Measurements from ENCODE around the gene PNLIPRP3. TPM values are rescaled to one million over a fixed set of nuclear protein-coding genes. Genes with fewer than 3 reads are reported as not detected.
"Not testable (repeated sequence)": the region's sequence is repeated elsewhere in the genome, so short reads cannot be mapped to it uniquely, and the experiment has no call there.

PNLIPRP3 gene
- polyA plus RNA-seq, 3 donors, result not detected

- Mint-ChIP-seq H3K4me3 (no peak overlapping the region), H3K9me3 (no peaks in the 10 kb centered on the region), H3K27ac (no peak overlapping the region), H3K36me3 (no peaks in the 10 kb centered on the region), H3K4me1 (no peaks in the 10 kb centered on the region), H3K27me3 (ENCODE audit: low read depth in 3 of 3) (peaks cover 0 to 4% (median 2%) of the 10 kb centered on the region in 3 donors)
- Histone ChIP-seq H3K4me3 (replicated peaks in 1 of 3; ENCODE audit: low read depth in 2 of 3, low read length in 3 of 3) (no peak overlapping the region), H3K36me3 (replicated peaks in 1 of 2; ENCODE audit: control insufficient read depth in 1 of 2, insufficient read depth in 2 of 2, low read length in 2 of 2) (no peaks in the 10 kb centered on the region), H3K4me2 (replicated peaks; ENCODE audit: extremely low read depth, low read length, poor library complexity, severe bottlenecking) (no peak overlapping the region), H3K27me3 (ENCODE audit: control insufficient read depth in 2 of 2, insufficient read depth in 2 of 2, low read length in 2 of 2) (no peaks in the 10 kb centered on the region), H3K4me1 (ENCODE audit: control insufficient read depth in 1 of 2, insufficient read depth in 2 of 2, low read length in 2 of 2) (no peaks in the 10 kb centered on the region), H3K9ac (ENCODE audit: insufficient read depth, low read length, poor library complexity, severe bottlenecking) (no peak overlapping the region), H2AFZ (ENCODE audit: insufficient read depth, low read depth, low read length, poor library complexity, severe bottlenecking) (no peak overlapping the region), H3K27ac (ENCODE audit: low read depth in 1 of 2, low read length in 2 of 2) (no peak overlapping the region), H3K79me2 (ENCODE audit: insufficient read depth, low read length) (no peaks in the 10 kb centered on the region), H3K9me3 (replicated peaks in 1 of 2; ENCODE audit: control insufficient read depth in 1 of 2, insufficient read depth in 1 of 2, low read length in 2 of 2) (no peaks in the 10 kb centered on the region), H4K20me1 (ENCODE audit: insufficient read depth, low read length) (no peaks in the 10 kb centered on the region)
- TF ChIP-seq CTCF (IDR thresholded peaks at IDR 0.05), result no peak
- WGBS (ENCODE audit: insufficient coverage), result no CpG with 5 or more reads among the region's 2 CpGs
- intact Hi-C loops (cut with micrococcal nuclease), result no loop called here
- no peak for DNase-seq
These were observed 42.3 kb upstream of the PNLIPRP3 start for GRCh38 chr10:116385311-116385710.

GRCh38 chr10:116385994-116386809 lies 41.4 kb upstream of the PNLIPRP3 start:
- TF ChIP-seq CTCF (IDR thresholded peaks at IDR 0.05), result peak; percentile 56
- H4K20me1 ChIP-seq (ENCODE audit: insufficient read depth, low read length), result no peaks in the 10 kb centered on the region
- H2AFZ ChIP-seq (ENCODE audit: insufficient read depth, low read depth, low read length, poor library complexity, severe bottlenecking), result no peak overlapping the region
- H3K4me2 ChIP-seq (replicated peaks; ENCODE audit: extremely low read depth, low read length, poor library complexity, severe bottlenecking), result no peak overlapping the region
- WGBS (ENCODE audit: insufficient coverage), result no CpG with 5 or more reads among the region's 1 CpG
- no peaks in the 10 kb centered on the region for H3K36me3 ChIP-seq (replicated peaks in 1 of 2; ENCODE audit: control insufficient read depth in 1 of 2, insufficient read depth in 2 of 2, low read length in 2 of 2)
- no peak overlapping the region for H3K4me3 Mint-ChIP-seq
- no peaks in the 10 kb centered on the region for H3K9me3 ChIP-seq (replicated peaks in 1 of 2; ENCODE audit: control insufficient read depth in 1 of 2, insufficient read depth in 1 of 2, low read length in 2 of 2)
- no peak overlapping the region for H3K9ac ChIP-seq (ENCODE audit: insufficient read depth, low read length, poor library complexity, severe bottlenecking)
- peaks cover 0 to 4% (median 4%) of the 10 kb centered on the region in 3 donors for H3K27me3 Mint-ChIP-seq (ENCODE audit: low read depth in 3 of 3)
- H3K36me3 Mint-ChIP-seq, result no peaks in the 10 kb centered on the region
- no peaks in the 10 kb centered on the region for H3K4me1 Mint-ChIP-seq
- no peak overlapping the region for H3K27ac Mint-ChIP-seq
- H3K27ac ChIP-seq (ENCODE audit: low read depth in 1 of 2, low read length in 2 of 2), result no peak overlapping the region
- no peaks in the 10 kb centered on the region for H3K4me1 ChIP-seq (ENCODE audit: control insufficient read depth in 1 of 2, insufficient read depth in 2 of 2, low read length in 2 of 2)
- H3K79me2 ChIP-seq (ENCODE audit: insufficient read depth, low read length), result no peaks in the 10 kb centered on the region
- H3K27me3 ChIP-seq (ENCODE audit: control insufficient read depth in 2 of 2, insufficient read depth in 2 of 2, low read length in 2 of 2), result no peaks in the 10 kb centered on the region
- no peak overlapping the region for H3K4me3 ChIP-seq (replicated peaks in 1 of 3; ENCODE audit: low read depth in 2 of 3, low read length in 3 of 3)
- intact Hi-C loops (cut with micrococcal nuclease), result no loop called here
- H3K9me3 Mint-ChIP-seq, result no peaks in the 10 kb centered on the region
- DNase-seq, result no peak

GRCh38 chr10:116393246-116393831 lies 34.3 kb upstream of the PNLIPRP3 start:
- H2AFZ ChIP-seq (ENCODE audit: insufficient read depth, low read depth, low read length, poor library complexity, severe bottlenecking); H3K9me3 ChIP-seq (replicated peaks in 1 of 2; ENCODE audit: control insufficient read depth in 1 of 2, insufficient read depth in 1 of 2, low read length in 2 of 2); H4K20me1 ChIP-seq (ENCODE audit: insufficient read depth, low read length); H3K9ac ChIP-seq (ENCODE audit: insufficient read depth, low read length, poor library complexity, severe bottlenecking); H3K27ac ChIP-seq (ENCODE audit: low read depth in 1 of 2, low read length in 2 of 2); H3K4me3 ChIP-seq (replicated peaks in 1 of 3; ENCODE audit: low read depth in 2 of 3, low read length in 3 of 3); H3K27ac Mint-ChIP-seq; H3K4me1 Mint-ChIP-seq; H3K36me3 Mint-ChIP-seq; H3K4me2 ChIP-seq (replicated peaks; ENCODE audit: extremely low read depth, low read length, poor library complexity, severe bottlenecking); H3K27me3 ChIP-seq (ENCODE audit: control insufficient read depth in 2 of 2, insufficient read depth in 2 of 2, low read length in 2 of 2); H3K36me3 ChIP-seq (replicated peaks in 1 of 2; ENCODE audit: control insufficient read depth in 1 of 2, insufficient read depth in 2 of 2, low read length in 2 of 2); intact Hi-C loops (cut with micrococcal nuclease); H3K27me3 Mint-ChIP-seq (ENCODE audit: low read depth in 3 of 3); H3K4me3 Mint-ChIP-seq; DNase-seq; H3K79me2 ChIP-seq (ENCODE audit: insufficient read depth, low read length); H3K4me1 ChIP-seq (ENCODE audit: control insufficient read depth in 1 of 2, insufficient read depth in 2 of 2, low read length in 2 of 2): not testable (repeated sequence)
- 97% methylated on average over 28 of the region's 43 CpGs for WGBS (ENCODE audit: insufficient coverage)
- peaks cover 0 to 12% (median 5%) of the 10 kb centered on the region in 7 donors for H3K9me3 Mint-ChIP-seq

All from CD14-positive monocyte (primary cell).